HEK293 (cell line): Measurements from ENCODE around the gene FMO2.

Source experiments
- CTCF ChIA-PET: fragments of 350-600 bp; formaldehyde crosslinking; extraction: SDS; loops from one replicate; lab custom pipeline; 2021; ENCODE audit warnings: antibody characterized with exemption; lab: Yijun Ruan, JAX
- POLR2A ChIA-PET: fragments of 300-600 bp; formaldehyde crosslinking; extraction: SDS; loops from one replicate; lab custom pipeline; 2020; ENCODE audit warnings: antibody characterized with exemption, inconsistent platforms; lab: Yijun Ruan, JAX
- H3K27ac ChIP-seq: fragments of 200-500 bp; sonication (Bioruptor generic); 2 replicates; pipeline ENCODE4 v1.5.1; 2014; ENCODE audit warnings: low read depth, low read length, control low read depth, inconsistent platforms; ENCODE audit errors: extremely low read depth
- H3K36me3 ChIP-seq, 2 experiments: fragments of 200-500 bp in 1 of 2; sonication (Bioruptor generic) in 1 of 2; 1 replicate in 1 of 2; 2 replicates in 1 of 2; pipeline ENCODE4 v1.5.1; 2014 to 2017; ENCODE audit warnings: inconsistent platforms in 2 of 2, low read length in 2 of 2; ENCODE audit not compliant: control insufficient read depth in 2 of 2, insufficient read depth in 1 of 2
- H3K4me1 ChIP-seq: fragments of 200-500 bp; sonication (Bioruptor generic); 2 replicates; pipeline ENCODE4 v1.5.1; 2014; ENCODE audit warnings: mild to moderate bottlenecking, low read length, inconsistent platforms; ENCODE audit not compliant: control insufficient read depth, insufficient read depth
- H3K4me3 ChIP-seq: 2 replicates; pipeline ENCODE4 v1.5.1; 2011; ENCODE audit warnings: low read depth, mild to moderate bottlenecking, control low read depth, low read length, moderate library complexity
- H3K9me3 ChIP-seq: fragments of 200-500 bp; sonication (Bioruptor generic); 2 replicates; pipeline ENCODE4 v1.5.1; 2014; ENCODE audit warnings: low read depth, low read length, inconsistent platforms; ENCODE audit not compliant: control insufficient read depth, insufficient read depth
- HOXA7 ChIP-seq: sonication (generic); formaldehyde crosslinking; IDR thresholded peaks from 2 replicates; pipeline ENCODE4 v1.8.1; 2022; ENCODE audit warnings: missing genetic modification reagents, borderline replicate concordance
- HOXD13 ChIP-seq: sonication (generic); formaldehyde crosslinking; IDR thresholded peaks from 2 replicates; pipeline ENCODE4 v1.8.0; 2022; ENCODE audit warnings: missing genetic modification reagents, borderline replicate concordance
- OVOL3 ChIP-seq: fragments of 450-650 bp; formaldehyde crosslinking; IDR thresholded peaks from 2 replicates; pipeline ENCODE4 v1.5.1; 2016; ENCODE audit warnings: missing biosample characterization, missing genetic modification characterization
- ZBTB48 ChIP-seq: fragments of 450-650 bp; formaldehyde crosslinking; IDR thresholded peaks from 2 replicates; pipeline ENCODE4 v1.5.1; 2016; ENCODE audit warnings: missing biosample characterization, missing genetic modification characterization
- ZNF311 ChIP-seq: fragments of 450-650 bp; formaldehyde crosslinking; IDR thresholded peaks from 2 replicates; pipeline ENCODE4 v1.5.1; 2017; ENCODE audit warnings: missing biosample characterization, missing genetic modification characterization, borderline replicate concordance
- ZNF501 ChIP-seq: fragments of 450-650 bp; formaldehyde crosslinking; IDR thresholded peaks from 2 replicates; pipeline ENCODE4 v1.5.1; 2016; ENCODE audit warnings: missing biosample characterization, missing genetic modification characterization
- ZNF558 ChIP-seq: fragments of 450-650 bp; formaldehyde crosslinking; IDR thresholded peaks from 2 replicates; pipeline ENCODE4 v1.5.1; 2016; ENCODE audit warnings: missing biosample characterization, missing genetic modification characterization
- ZNF654 ChIP-seq: fragments of 450-650 bp; formaldehyde crosslinking; IDR thresholded peaks from 2 replicates; pipeline ENCODE4 v1.5.1; 2016; ENCODE audit warnings: low read depth, missing biosample characterization, missing genetic modification characterization
- ZNF701 ChIP-seq: fragments of 450-650 bp; formaldehyde crosslinking; IDR thresholded peaks from 2 replicates; pipeline ENCODE4 v1.5.1; 2016; ENCODE audit warnings: missing biosample characterization, missing genetic modification characterization
- ZNF776 ChIP-seq: fragments of 450-650 bp; formaldehyde crosslinking; IDR thresholded peaks from 2 replicates; pipeline ENCODE4 v1.5.0; 2017; ENCODE audit warnings: missing biosample characterization, missing genetic modification characterization, borderline replicate concordance
- TF ChIP-seq, protein P1 (sequence below): fragments of 450-650 bp; formaldehyde crosslinking; IDR thresholded peaks from 2 replicates; pipeline ENCODE4 v1.5.1; 2016; ENCODE audit warnings: missing biosample characterization, missing genetic modification characterization
- TF ChIP-seq, protein P2 (sequence below): fragments of 450-650 bp; formaldehyde crosslinking; IDR thresholded peaks from 2 replicates; pipeline ENCODE4 v1.5.0; 2017; ENCODE audit warnings: missing biosample characterization, missing genetic modification characterization, borderline replicate concordance
- TF ChIP-seq, protein P3 (sequence below): fragments of 450-650 bp; formaldehyde crosslinking; IDR thresholded peaks from 2 replicates; pipeline ENCODE4 v1.5.1; 2016; ENCODE audit warnings: missing biosample characterization, missing genetic modification characterization

FMO2 gene

DNA sequence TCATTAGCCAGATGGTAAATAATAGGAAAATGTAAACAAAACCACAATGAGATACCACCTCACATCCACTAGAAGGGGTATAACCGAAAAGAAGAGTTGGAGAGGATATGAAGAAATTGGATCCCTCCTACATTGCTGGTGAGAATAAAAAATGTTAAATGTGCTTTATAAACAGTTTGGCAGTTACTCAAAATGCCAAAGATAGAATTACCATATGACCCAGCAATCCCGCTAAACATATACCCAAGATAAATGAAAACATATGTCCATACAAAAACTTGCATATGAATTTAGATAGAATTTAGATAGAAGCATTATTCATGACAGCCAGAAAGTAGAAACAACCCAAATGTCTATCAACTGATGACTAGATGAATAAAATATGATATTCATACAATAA lies 4.4 kb upstream of the FMO2 start:
- ChIA-PET POLR2A (no interaction called here), CTCF (no interaction called here)
- 0 out of 2 replicates have a peak, but pooled peaks cover 2% of the 10 kb centered on the region for H3K4me1 ChIP-seq
- no peak overlapping the region for H3K27ac ChIP-seq
- no peaks in the 10 kb centered on the region for H3K9me3 ChIP-seq
- no peaks in the 10 kb centered on the region for H3K36me3 ChIP-seq
- no peak for TF ChIP-seq ZNF701 (tag by site-specific recombination)
- TF ChIP-seq, protein P1, sequence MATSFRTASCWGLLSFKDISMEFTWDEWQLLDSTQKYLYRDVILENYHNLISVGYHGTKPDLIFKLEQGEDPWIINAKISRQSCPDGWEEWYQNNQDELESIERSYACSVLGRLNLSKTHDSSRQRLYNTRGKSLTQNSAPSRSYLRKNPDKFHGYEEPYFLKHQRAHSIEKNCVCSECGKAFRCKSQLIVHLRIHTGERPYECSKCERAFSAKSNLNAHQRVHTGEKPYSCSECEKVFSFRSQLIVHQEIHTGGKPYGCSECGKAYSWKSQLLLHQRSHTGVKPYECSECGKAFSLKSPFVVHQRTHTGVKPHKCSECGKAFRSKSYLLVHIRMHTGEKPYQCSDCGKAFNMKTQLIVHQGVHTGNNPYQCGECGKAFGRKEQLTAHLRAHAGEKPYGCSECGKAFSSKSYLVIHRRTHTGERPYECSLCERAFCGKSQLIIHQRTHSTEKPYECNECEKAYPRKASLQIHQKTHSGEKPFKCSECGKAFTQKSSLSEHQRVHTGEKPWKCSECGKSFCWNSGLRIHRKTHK (tag by site-specific recombination): no peak
- H3K4me3 ChIP-seq: no peak overlapping the region

DNA sequence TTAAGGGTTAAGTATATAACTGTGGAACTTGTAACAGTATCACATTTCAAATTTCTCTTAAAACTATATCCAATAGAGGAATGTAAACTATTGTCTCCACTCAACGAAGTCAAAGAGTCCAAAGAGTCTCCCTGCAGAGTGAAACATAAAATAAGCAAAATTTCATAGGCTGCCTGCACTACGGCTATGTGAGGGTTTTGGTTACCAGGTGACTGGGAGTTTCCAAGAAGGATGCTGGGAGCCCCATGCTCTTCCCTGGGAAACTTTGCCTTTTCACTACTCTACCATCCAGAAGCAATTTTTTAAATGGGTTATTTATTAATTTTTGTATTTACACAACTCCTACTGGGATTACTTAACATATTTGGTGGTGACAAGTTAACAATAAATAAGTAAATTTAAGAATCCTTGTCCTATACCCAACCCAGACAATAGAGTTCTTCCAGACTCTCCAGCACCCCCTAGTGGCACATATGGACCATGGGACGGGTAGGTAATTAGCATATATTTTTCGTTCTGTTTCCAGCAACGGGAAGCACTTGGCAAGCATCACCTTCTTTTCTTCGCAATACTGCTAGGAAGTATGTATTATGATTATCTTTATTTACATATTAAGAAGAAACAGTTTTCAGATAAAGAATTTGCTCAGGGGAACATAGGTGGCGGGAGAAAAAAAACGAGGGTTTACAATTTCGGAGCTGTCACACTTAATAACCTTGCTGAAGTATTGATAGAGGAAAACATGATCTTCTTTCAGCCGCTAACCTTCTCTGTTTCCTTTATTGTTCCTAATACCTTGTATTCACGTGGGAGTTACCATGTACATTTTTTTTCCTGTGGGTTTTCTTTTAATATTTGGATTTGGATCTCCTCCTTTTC lies 3.5 kb downstream of the FMO2 start:
- Histone ChIP-seq H3K9me3 (no peaks in the 10 kb centered on the region), H3K4me1 (no peaks in the 10 kb centered on the region), H3K4me3 (no peak overlapping the region), H3K36me3 (no peaks in the 10 kb centered on the region), H3K27ac (no peak overlapping the region)
- TF ChIP-seq OVOL3 (tag by site-specific recombination) (no peak), HOXD13 (CRISPR knock-in tag) (no peak), ZNF654 (peak; percentile 61)
- POLR2A ChIA-PET: no interaction called here
- CTCF ChIA-PET: interaction anchor here (0.6 to 1.2 kb wide), 16 partner anchors 8 to 541 kb away, joined by 3 to 8 read pairs (median 3); partner anchors contain the start of gene FMO4

DNA sequence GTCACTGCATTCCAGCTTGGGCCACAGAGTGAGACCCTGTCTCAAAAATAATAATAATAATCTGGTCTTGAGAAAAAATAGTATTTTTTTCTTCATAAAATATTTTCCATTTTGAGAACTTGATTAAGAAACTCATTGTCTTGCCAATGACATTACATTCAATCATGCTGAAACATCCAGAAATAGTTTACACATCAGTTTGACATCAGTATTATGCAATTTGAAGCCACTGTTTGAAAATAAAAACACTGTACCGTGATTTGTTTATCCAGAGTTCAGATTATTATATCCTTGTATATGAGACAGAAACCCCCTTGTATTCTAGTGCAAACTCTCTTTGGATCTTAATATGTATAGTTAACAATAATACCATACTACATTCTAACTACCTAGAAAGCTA lies 6.9 kb downstream of the FMO2 start:
- no peak for TF ChIP-seq ZNF701 (tag by site-specific recombination)
- TF ChIP-seq ZNF776 (tag by site-specific recombination): no peak
- TF ChIP-seq, protein P2, sequence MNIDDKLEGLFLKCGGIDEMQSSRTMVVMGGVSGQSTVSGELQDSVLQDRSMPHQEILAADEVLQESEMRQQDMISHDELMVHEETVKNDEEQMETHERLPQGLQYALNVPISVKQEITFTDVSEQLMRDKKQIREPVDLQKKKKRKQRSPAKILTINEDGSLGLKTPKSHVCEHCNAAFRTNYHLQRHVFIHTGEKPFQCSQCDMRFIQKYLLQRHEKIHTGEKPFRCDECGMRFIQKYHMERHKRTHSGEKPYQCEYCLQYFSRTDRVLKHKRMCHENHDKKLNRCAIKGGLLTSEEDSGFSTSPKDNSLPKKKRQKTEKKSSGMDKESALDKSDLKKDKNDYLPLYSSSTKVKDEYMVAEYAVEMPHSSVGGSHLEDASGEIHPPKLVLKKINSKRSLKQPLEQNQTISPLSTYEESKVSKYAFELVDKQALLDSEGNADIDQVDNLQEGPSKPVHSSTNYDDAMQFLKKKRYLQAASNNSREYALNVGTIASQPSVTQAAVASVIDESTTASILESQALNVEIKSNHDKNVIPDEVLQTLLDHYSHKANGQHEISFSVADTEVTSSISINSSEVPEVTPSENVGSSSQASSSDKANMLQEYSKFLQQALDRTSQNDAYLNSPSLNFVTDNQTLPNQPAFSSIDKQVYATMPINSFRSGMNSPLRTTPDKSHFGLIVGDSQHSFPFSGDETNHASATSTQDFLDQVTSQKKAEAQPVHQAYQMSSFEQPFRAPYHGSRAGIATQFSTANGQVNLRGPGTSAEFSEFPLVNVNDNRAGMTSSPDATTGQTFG (tag by site-specific recombination): no peak
- TF ChIP-seq, protein P3, sequence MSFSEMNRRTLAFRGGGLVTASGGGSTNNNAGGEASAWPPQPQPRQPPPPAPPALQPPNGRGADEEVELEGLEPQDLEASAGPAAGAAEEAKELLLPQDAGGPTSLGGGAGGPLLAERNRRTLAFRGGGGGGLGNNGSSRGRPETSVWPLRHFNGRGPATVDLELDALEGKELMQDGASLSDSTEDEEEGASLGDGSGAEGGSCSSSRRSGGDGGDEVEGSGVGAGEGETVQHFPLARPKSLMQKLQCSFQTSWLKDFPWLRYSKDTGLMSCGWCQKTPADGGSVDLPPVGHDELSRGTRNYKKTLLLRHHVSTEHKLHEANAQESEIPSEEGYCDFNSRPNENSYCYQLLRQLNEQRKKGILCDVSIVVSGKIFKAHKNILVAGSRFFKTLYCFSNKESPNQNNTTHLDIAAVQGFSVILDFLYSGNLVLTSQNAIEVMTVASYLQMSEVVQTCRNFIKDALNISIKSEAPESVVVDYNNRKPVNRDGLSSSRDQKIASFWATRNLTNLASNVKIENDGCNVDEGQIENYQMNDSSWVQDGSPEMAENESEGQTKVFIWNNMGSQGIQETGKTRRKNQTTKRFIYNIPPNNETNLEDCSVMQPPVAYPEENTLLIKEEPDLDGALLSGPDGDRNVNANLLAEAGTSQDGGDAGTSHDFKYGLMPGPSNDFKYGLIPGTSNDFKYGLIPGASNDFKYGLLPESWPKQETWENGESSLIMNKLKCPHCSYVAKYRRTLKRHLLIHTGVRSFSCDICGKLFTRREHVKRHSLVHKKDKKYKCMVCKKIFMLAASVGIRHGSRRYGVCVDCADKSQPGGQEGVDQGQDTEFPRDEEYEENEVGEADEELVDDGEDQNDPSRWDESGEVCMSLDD: no peak
- TF ChIP-seq ZNF501: no peak
- TF ChIP-seq HOXA7: no peak
- TF ChIP-seq ZNF558 (tag by site-specific recombination): no peak
- no peak for TF ChIP-seq ZNF311
- no peak for TF ChIP-seq ZBTB48 (tag by site-specific recombination)
- CTCF ChIA-PET: interaction anchor here (1.2 kb wide), 1 partner anchor 35 kb away, joined by 3 read pairs; no protein-coding TSS in a partner anchor
- Histone ChIP-seq H3K9me3 (no peaks in the 10 kb centered on the region), H3K4me1 (no peaks in the 10 kb centered on the region), H3K4me3 (no peak overlapping the region), H3K36me3 (no peaks in the 10 kb centered on the region), H3K27ac (no peak overlapping the region)
- POLR2A ChIA-PET: no interaction called here
